HG03558 (cell line): ENCODE results near the gene DLGAP1.

Source experiments
- ATAC-seq: cut with Tn5 transposase; IDR thresholded peaks from one replicate; pipeline ENCODE4 v1.9.1; 2021; ENCODE audit warnings: moderate number of reproducible peaks; ENCODE audit not compliant: unreplicated experiment; ENCODE audit errors: extremely low read depth

Gene DLGAP1

DNA sequence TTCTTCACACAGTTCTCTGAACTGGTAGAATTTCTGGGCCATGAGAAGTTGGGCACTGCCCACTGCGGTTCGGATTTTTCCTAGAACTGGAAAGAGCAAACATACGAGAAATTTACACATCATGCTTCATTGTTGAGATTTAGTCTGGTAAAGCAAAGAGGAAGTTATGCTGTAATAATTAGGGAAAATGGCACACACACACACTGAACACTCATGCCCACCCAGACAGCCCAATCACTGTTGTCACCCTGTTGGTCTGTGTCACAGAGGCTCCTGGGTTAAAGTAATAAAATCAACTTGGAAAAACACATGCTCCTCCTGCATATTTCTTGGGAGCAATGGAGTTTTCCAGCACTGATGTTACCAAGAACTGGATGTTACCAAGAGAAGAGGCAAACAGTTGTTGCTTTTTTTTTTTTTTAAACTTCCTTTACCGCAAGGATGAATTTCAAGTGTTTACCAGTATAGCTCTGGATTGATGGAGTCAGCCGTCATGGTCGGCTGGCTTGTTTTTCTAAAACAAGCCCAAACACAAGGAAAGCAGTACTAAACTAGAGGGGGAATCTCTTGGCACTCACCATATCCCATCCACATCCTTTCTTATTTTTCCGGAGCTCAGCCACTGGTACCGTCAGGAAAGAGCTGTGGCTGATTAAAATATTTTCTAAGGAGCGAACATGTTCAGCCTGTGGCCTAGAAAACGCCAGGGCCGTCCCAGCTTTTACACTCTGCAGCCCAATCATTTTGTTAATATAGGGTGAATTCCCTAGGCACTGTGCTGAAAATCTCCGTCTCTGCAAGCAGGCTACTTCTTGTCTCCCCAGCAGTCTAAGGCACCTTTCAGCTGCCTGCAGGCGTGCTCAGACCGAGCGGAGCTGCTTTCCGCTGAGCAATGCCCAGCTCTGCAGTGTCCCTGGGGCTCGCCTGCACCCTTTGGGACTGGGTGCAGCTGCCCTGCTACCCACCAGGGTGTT lies 946.2 kb downstream of the DLGAP1 start:
- no peak for ATAC-seq

DNA sequence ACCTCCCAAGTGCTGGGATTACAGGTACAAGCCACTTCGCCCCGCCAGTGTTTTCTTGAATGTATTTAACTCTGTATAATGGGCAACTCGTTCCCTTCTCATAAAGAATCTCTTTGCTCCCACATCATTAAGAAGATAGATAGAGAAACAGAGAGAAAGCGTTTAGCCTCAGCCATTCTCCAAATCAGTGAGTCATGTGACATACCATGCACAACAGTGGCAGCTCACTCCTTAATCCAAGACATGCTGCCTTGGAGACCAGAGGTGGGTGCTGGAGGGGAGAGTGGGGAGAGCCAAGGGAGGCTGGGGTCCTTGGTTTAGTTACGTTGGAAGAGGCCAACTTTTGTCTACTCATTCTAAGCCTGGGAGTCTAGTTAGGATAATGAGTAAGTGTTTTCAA lies 950.5 kb downstream of the DLGAP1 start:
- no peak for ATAC-seq

DNA sequence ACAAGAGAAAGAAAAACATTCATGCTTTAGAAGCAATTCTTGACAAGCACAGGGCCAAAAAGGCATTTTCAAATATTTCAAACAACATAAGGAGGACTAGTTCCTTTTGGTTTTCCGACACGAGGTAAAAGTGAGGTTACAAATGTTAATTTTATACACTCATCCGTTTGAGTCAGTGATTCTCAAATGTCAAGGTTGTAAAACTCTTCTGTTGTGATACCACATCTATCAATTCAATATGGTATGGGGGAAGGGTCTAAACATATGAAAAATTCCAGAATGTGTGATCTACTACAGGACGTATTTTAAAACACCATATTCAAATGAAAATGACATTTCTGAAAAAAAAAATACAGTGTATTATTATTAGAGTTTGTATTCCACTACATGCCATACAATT lies 952.5 kb downstream of the DLGAP1 start:
- ATAC-seq: no peak

DNA sequence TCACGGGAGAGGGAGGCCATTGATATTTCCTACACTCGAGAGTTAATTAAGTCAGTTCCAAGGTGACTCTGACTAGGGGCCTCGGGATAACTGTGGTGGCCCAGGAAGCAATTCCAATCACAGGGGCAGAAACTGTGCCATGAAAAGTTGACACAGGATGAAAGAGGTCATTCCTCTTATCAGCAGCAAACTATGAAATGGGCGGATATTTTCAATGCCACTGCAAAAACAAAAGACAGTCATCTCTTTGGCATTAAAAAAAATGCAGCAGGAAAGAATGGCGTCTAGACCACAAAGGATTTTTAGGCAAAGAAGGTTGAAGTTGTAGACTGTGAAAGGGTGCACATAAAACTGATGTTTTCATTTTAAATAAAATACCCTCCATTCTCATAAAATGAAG lies 955.1 kb downstream of the DLGAP1 start:
- no peak for ATAC-seq

DNA sequence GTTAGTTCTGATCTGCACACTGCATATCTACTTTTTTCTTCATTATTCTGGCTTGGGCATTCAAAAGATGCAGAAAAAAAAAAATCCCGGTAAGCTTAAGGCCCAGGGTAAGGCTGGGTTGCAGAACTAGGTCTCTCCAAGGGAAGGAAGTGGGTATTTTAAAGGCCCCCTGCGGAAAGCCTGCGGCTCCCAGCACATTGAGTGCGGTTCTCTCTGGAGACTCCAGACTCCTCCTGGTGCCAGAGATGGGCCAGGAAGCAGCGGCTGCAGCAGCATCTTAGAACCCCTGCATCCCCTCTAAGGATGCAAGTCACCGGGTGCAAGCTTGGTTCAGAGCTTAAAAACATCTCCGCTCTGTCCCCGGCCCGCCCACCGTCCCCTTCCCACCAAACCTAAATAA lies 955.6 kb downstream of the DLGAP1 start:
- no peak for ATAC-seq

DNA sequence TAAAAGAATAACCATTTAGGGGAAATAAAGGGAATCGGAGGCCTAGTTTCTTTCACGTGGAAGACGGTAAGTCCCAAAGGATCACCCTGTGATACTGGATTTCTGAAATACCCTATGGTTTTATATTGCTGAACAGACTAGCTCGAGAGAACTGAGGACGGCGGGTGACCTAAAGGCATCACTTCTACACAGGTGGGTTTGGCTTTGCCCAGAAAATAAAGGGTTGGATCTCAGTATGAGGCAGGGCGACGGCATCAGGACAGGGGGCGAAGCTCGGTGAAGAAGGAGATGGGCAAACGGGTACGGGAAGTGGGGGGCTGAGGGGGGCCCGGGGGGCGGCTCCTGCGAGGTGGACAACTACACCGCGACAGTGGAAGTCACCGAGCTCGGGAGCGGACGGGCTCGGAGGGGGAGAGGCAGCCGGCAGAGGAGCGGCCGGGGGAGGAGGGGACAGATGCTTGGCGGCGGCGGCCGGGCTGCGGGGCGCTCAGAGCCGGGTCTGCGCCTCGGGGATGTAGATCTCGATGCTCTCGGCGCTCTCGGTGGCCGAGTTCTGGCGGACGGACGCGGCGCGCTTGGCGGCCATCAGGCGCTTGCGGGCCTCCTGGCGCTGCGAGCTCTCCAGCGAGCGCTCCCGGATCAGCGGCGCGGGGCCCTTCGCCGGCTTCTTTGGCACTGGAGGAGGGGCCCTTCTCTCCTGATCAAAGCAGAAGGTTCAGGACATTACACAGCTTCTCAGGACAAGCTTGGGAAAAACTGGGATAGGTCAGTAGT lies 956.2 kb downstream of the DLGAP1 start:
- ATAC-seq: no peak

DNA sequence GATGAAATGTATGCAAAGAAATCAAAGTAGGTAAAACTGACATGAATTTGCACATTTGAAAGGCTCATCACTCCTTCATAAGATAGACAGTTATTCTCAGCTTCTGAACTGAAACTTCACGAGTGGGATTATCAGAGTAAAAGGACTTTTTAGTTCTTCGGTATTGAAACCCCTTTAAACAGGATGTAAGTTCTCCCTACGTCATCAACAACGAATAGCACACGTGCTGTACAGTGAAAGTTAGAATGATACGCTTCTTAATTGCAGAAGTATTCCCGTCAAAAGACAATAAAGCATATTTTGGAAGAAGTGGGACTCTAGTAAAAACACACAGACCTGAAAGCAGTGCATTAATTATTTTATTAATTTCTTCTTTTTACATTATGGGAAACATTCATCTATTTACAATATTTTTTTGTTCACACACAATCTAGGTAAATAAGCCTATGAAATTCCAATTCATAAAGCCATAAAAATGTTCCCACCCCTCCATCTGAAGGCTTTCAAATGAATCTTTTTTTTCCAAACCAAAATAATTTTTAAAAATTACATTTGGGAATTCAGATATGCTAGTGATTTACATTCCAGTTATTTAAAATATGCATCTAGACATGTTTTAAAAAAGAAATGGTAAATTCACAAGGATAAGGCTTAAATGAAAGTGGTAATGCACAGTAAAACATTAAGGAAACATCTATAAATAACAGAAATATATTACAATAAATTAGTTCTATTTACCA lies 959.2 kb downstream of the DLGAP1 start:
- no peak for ATAC-seq

DNA sequence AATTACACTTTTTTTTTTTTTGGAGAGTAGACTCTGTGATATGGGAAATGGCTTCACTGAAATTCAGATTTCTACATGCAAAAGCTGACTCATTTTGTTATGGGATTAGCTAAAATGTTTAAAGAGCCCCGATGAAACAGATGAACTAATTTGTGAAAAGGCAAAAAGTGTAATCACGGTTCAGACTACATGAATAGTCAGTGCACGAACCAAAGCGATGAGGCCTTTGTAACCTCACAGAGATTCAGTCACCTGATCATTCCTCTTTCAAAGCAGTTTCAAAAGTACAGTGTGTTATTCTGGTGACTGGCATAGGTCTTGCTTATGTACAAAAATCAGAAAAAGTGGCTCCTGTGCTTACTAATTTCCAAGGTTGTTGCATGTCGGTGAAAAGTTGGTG lies 960.5 kb downstream of the DLGAP1 start:
- no peak for ATAC-seq

DNA sequence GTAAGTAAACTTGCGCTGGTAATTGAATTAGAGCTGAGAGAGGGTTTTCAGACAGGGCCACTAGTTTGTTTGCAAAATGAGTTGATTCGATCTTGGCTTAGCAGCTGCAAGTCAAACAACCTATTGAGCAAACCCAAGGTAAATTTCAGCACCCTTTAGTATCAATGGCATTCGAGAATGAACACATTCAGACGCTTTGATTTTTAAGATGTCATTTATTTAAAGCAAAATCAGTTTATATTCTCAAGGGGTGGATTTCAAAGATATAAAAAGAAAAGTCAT lies 960.9 kb downstream of the DLGAP1 start:
- no peak for ATAC-seq

DNA sequence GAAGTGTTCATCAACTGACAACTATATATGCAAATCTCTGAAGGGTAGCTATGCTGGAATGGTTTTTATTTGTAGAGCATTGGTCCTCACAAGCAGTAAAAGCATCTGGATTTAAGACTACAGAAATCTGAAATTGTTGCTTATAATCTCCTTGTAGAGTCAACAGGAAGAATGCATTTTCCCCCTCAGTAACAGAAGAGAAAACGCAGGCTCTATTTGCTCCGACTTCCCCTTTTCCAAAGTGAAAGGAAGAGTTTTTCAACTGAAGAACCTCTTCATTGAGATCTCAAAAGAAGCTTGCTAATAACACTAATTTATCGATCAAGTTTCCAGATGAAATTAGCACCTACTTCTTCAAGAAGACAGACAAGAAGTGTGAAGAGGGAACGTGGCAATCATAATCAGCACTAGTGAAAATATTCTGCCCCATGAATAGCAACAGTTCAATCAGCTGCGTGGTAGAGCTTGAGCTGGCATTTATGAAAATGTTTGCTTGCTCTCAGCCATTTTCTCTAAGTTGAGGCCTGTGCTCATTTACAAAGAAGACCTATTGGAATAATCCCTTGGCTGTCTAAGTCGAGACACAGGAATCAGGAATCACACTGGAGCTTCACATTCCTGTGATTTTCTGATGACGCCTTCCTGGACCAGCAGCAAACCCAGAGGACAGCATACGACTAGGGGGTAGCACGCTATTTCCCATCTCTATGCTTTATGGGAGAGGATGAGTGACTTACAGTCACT lies 961.4 kb downstream of the DLGAP1 start:
- no peak for ATAC-seq

DNA sequence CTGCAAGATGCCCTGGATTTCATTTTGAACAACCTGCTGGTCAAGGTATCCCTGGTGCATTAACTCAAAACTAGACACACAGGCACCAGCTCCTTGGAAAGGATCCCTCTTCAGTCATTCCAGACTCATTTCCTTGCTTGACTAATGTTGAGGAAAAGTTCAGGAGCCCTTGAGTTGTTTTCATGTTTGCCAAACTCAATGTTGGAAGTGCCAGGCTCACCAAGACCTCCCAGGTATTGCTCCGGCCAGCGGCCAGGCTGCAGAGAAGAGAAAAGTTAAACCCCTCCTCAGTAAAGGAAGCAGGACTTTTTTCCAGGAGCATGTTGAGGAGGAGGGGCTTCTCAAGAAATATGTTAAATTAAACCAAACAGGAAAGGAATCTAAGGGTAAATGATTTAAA lies 962.4 kb downstream of the DLGAP1 start:
- no peak for ATAC-seq

DNA sequence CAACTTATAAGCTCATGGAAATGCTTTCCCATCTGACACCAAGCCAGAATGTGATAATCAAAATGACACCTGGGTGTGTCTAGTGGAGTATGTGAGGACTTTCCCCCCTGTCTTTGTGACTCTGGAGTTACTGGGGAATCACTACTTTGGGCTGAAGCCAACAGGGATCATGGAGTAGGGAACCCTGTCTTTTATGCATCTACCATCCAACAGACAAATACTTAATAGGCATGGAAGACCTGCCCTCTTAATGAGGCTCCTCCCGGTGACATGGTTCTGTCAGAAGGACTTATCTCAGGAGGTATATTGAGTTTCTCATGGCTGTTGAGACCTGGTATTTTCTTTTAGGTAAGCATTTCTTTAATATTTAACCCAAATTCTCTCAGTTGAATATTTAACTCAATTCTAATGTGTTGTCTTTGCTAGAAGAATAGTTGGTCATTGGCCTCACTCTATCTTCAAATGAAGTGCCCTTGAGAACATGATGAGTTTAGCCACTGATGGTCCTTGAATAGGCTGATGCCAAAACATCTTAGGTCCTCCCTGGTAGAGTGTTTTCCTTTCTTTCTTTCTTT lies 963.0 kb downstream of the DLGAP1 start:
- ATAC-seq: no peak

DNA sequence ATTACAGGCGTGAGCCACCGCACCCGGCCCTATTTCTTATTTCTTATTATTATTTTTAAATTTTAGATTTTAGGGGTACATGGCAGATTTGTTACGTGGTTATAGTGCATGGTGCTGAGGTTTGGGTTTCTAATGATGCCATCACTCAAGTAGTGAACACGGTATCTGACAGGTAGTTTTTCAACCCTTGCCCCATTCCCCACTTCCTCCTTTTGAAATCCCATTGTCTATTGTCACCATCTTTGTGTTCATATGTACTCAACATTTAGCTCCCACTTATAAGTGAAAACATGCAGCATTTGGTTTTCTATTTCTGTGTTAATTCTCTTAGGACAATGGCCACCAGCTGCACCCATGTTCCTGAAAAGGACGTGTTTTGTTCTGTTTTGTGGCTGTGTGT lies 965.6 kb downstream of the DLGAP1 start:
- ATAC-seq: no peak

DNA sequence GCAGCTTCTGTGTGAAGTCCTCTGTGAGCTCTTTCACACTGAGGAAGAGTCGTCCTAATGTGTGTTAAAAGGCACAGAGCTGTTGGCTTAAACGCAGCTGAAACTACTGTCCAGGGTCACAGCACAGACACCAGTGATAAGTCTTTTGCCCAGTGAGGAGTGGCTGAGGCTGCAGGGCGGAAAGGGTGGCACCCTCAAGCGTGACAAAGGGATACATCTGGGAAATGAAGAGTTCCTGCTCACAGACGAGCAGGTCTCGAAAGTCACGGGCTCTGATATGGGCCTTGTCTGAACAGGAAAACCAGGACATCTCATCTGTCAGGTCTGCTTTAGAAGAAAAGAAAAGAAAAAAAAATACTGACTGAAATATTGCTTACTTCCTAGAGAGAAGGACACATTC lies 968.6 kb downstream of the DLGAP1 start:
- ATAC-seq: no peak

DNA sequence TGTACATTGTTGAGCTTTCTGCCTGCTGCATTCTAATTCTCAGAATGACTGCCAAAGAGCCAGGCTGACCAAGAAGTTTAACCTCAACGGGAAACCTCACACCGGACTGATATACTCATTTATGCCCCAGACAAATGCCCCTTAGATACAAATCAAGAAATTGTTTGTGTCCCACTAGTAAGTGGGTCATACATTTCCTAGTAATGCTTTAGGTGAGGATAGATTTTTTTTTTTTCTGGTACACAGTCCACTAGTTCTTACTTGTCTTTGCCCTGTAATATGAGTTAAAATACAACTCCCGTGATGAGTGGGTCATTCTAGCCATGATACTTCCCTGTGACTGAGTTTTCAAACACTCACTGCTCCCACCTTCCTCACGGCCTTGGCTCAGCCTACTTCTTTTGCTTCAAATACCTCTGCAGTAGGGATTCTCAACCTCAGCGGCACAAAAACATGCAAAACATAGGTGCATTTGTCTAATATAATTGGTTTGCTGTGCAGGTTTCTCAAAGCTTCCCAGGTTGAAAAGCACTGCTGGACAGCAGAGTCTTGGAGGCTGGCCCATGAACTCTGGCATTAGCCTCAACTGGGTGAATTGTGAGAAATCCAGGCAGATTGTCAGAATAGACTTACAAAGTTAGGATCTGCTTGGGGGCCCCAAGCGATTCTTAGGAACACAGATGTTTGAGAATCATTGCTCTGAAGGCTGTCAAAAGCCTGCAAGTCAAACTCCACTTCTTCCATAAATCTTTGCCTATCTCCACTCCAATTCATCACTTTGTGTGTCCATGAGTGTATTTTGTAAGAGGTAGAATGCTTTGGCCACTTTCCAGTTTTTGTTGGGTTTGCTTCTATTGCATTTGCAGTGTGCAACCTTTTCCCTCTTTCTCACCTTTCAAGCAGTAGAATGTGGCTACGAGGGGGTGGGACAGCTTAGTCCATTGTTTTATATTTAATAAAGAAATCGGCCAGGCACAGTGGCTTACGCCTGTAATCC lies 969.7 kb downstream of the DLGAP1 start:
- ATAC-seq: no peak

DNA sequence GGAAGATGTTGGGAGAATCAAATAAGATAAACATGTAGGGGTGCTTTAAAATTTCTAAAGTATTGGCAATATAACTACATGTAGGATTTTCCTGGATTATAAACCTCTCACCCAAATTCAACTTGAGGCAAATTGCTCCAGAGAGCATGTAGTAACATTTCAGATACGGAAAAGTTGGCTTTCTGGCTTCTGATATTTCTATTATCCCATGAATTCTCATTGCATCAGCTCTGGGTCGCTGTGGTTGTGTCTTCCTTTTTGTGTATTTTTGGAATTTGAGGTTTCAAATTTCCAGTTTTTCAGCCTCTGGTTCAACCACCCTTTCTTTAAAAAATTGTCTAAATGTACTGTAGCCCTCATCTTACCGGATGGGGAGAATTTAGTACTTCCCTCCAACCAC lies 972.8 kb downstream of the DLGAP1 start:
- no peak for ATAC-seq

DNA sequence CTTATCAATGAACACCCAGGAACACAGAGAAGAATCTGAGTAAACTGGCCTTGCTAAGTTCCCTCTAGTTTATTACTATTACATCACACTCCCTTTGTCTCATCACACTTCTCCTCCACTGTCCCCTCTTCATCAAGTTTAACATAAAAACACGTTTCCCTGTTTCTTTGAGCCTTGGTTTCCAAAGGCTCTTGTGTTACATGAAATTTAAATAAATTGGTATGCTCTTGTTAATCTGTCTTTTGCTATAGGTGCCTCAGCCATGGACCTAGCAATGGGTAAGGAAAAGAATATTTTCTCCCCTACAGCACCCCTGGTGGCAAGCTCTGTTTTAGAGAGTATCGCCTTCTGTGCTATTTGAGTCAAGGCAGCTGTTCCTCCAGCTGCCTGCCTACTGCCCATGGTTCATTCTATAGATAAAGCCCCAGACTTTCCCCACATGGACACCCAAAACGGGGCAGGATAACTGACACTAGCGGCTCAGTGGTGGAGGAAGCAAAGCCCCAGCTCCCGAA lies 973.4 kb downstream of the DLGAP1 start:
- no peak for ATAC-seq

DNA sequence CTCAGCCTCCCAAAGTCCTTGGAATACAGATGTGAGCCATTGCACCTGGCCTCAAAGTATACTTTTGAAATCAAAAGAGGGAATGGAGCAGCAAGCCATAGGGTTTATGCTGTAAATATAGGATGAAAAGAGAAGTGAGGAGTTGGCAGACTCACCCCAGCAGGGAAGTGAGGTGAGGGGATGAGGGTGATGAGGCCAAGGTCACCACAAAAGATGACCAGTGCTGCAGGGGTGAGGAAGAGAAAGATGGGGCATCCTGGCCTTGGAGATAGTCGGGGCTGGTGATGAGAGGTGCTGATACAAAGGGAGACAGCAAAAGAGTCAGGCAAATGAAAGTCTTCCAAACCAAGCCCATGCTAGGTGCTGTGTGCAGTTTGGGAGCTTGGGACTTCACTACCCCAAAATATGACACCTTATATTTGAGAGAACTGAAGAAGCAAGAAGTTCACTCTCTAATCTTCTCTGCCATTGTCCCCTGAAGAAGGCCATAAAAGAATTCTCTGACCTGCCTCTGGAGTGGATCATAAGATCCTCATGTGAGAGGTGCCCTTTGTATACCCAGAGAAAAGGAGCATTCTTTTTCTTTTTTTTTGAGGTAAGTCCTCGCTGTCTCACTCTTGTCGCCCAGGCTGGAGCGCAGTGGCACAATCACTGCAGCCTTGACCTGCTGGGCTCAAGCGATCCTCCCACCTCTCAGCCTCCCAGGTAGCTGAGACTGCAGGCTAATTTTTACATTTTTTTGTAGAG lies 974.1 kb downstream of the DLGAP1 start:
- ATAC-seq: no peak
